Transverse colon (tissue), 4 donors: Measurements from ENCODE around the gene TOR1B. TPM values are rescaled to one million over a fixed set of nuclear protein-coding genes. Genes with fewer than 3 reads are reported as not detected.
"Not testable (repeated sequence)": the region's sequence is repeated elsewhere in the genome, so short reads cannot be mapped to it uniquely, and the experiment has no call there.

ENCODE experiments used
- DNase-seq: peaks from one replicate; pipeline ENCODE4 v3.0.0-alpha.2; 2019
- H3K27ac ChIP-seq, 4 donors: fragments of 200-600 bp; sonication (generic); 2 replicates each; pipeline ENCODE4 v1.5.1; 2016 to 2018; ENCODE audit warnings: inconsistent platforms in 4 of 4
- H3K27me3 ChIP-seq: fragments of 200-600 bp; sonication (generic); 2 replicates; pipeline ENCODE4 v1.5.1; 2017; ENCODE audit warnings: inconsistent platforms
- H3K36me3 ChIP-seq, 4 donors: fragments of 200-600 bp; sonication (generic); 2 replicates each; pipeline ENCODE4 v1.5.1; 2017 to 2019; ENCODE audit warnings: inconsistent platforms in 4 of 4
- H3K4me1 ChIP-seq, 4 donors: fragments of 200-600 bp; sonication (generic); 2 replicates each; pipeline ENCODE4 v1.5.1; 2017 to 2020; ENCODE audit warnings: inconsistent platforms in 4 of 4
- H3K4me3 ChIP-seq, 4 donors: fragments of 200-600 bp; sonication (generic); 1 replicate in 1 of 4; 2 replicates in 3 of 4; pipeline versions ENCODE4 v1.5.1 to v1.6.1; 2017 to 2019; ENCODE audit warnings: inconsistent platforms in 4 of 4
- H3K9me3 ChIP-seq, 2 donors: fragments of 200-600 bp; sonication (generic); 2 replicates each; pipeline ENCODE4 v1.5.1; 2017 to 2019; ENCODE audit warnings: inconsistent platforms in 2 of 2
- CTCF ChIP-seq, 5 experiments: fragments of 200-600 bp in 3 of 5; fragments of 450-650 bp in 2 of 5; sonication (generic) in 3 of 5; IDR thresholded peaks; 1 replicate in 2 of 5; 2 replicates in 3 of 5; pipeline ENCODE4 v1.5.1; 2016 to 2017; ENCODE audit warnings: antibody characterized with exemption in 5 of 5, inconsistent platforms in 3 of 5, mild to moderate bottlenecking in 2 of 5, moderate library complexity in 1 of 5
- EP300 ChIP-seq: sonication (generic); formaldehyde crosslinking; IDR thresholded peaks from one replicate; pipeline ENCODE4 v1.6.1; 2017; ENCODE audit warnings: antibody characterized with exemption, low read depth
- POLR2A ChIP-seq: fragments of 450-650 bp; IDR thresholded peaks from one replicate; pipeline ENCODE4 v1.6.1; 2016; ENCODE audit warnings: antibody characterized with exemption, mild to moderate bottlenecking, moderate library complexity
- POLR2AphosphoS5 ChIP-seq, 3 donors: sonication (generic); formaldehyde crosslinking; IDR thresholded peaks; one replicate each; pipeline ENCODE4 v1.6.1; 2016; ENCODE audit warnings: antibody characterized with exemption in 3 of 3
- WGBS, 2 donors: methylation state at CpG; one replicate each; pipeline ENCODE4 v1.1.5; 2018; ENCODE audit warnings: low coverage in 1 of 2; 5-methylcytosine and 5-hydroxymethylcytosine counted together
- in situ Hi-C, 4 donors: fragments of 200-750 bp; cut with MboI; loops; one replicate each; pipeline versions ENCODE4 v1.15.0 to v1.15.1; 2017; ENCODE audit warnings: low sequenced_read_pairs in 3 of 4, low pct_ligation_motif_present in 1 of 4, low pct_unique_long_range_greater_than_20kb in 1 of 4
- intact Hi-C: fragments of 100-400 bp; cut with DNase I; formaldehyde crosslinking; loops from one replicate; pipeline ENCODE4 v1.15.1; 2023; ENCODE audit warnings: low total_unique reads
- total RNA-seq, 4 donors: library from RNA; depleted of rRNA; stranded (reverse); fragments of >200 nt; gene quantifications; one replicate each; pipeline ENCODE4 v1.1.0, GENCODE V29; 2016

The TOR1B gene
- total RNA-seq, 4 donors from 2014 or later, result 49.0 to 105 (median 62.7) TPM

GRCh38 chr9:129774791-129775447 is 28.1 kb upstream of the TOR1B start:
- no peaks in the 10 kb centered on the region for H3K36me3 ChIP-seq
- intact Hi-C loops (no loop called here), in situ Hi-C loops (loop anchor here in 2 of 4 donors (25.0 kb wide), 1 partner anchor 638 kb away; no protein-coding TSS in a partner anchor)
- no peak overlapping the region for H3K4me3 ChIP-seq
- H3K27me3 ChIP-seq, result no peaks in the 10 kb centered on the region
- WGBS, 2 donors, result 66% methylated on average over 18 of the region's 20 CpGs; no CpG with 5 or more reads in 1 of the 2 donors
- no peaks in the 10 kb centered on the region for H3K9me3 ChIP-seq
- no peak for TF ChIP-seq POLR2AphosphoS5 (IDR thresholded peaks at IDR 0.05)
- TF ChIP-seq POLR2A, result no peak
- TF ChIP-seq CTCF (IDR thresholded peaks at IDR 0.05), result no peak
- TF ChIP-seq EP300, result no peak
- peaks cover 6 to 15% (median 11%) of the 10 kb centered on the region in 4 donors for H3K4me1 ChIP-seq
- DNase-seq, result no peak
- no peak overlapping the region for H3K27ac ChIP-seq

DNA sequence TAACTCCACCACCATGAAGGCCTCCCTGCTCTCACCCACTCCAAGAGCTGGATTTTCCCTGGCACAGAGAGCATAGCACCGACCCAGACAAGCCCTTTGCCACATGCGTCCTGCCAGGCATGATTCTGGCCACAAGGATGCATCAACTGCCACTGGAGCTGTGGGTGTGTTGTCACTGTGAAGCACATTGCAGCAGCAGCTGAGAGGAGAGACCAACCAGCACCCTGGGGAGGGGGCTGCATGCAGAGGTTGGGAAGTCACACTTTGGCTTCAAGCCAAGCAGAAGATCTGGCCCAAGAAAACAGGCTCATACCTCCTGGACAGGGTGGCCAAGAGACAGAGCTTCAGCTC is 27.6 kb upstream of the TOR1B start:
- Histone ChIP-seq H3K36me3 (no peaks in the 10 kb centered on the region), H3K27ac (no peak overlapping the region), H3K9me3 (no peaks in the 10 kb centered on the region), H3K27me3 (no peaks in the 10 kb centered on the region), H3K4me3 (no peak overlapping the region), H3K4me1 (peaks cover 6 to 15% (median 11%) of the 10 kb centered on the region in 4 donors)
- no peak for DNase-seq
- in situ Hi-C loops (loop anchor here in 2 of 4 donors (25.0 kb wide), 1 partner anchor 638 kb away; no protein-coding TSS in a partner anchor), intact Hi-C loops (no loop called here)
- WGBS, 2 donors, result 60% methylated on average over 2 of the region's 2 CpGs
- no peak for TF ChIP-seq POLR2A
- TF ChIP-seq CTCF (IDR thresholded peaks at IDR 0.05), result no peak
- TF ChIP-seq POLR2AphosphoS5 (IDR thresholded peaks at IDR 0.05), result no peak
- no peak for TF ChIP-seq EP300

- Histone ChIP-seq H3K4me1 (peaks cover 6 to 15% (median 11%) of the 10 kb centered on the region in 4 donors), H3K27ac (peak overlapping the region in 2 of 4 donors; percentile 65 to 75)
- H3K36me3 ChIP-seq, intact Hi-C loops, DNase-seq, H3K9me3 ChIP-seq, H3K27me3 ChIP-seq, H3K4me3 ChIP-seq: not testable (repeated sequence)
- WGBS, 2 donors, result 91 to 92% methylated on average over 4 of the region's 4 CpGs
- in situ Hi-C loops, result loop anchor here in 2 of 4 donors (25.0 kb wide), 1 partner anchor 639 kb away; no protein-coding TSS in a partner anchor
Measured at GRCh38 chr9:129776096-129776495, 26.9 kb upstream of the TOR1B start.

GRCh38 chr9:129776566-129776937 is 26.4 kb upstream of the TOR1B start:
- in situ Hi-C loops (loop anchor here in 2 of 4 donors (25.0 kb wide), 1 partner anchor 639 kb away; no protein-coding TSS in a partner anchor), intact Hi-C loops (no loop called here)
- no peak for DNase-seq
- TF ChIP-seq CTCF (IDR thresholded peaks at IDR 0.05), result no peak
- TF ChIP-seq POLR2A, result no peak
- TF ChIP-seq POLR2AphosphoS5 (IDR thresholded peaks at IDR 0.05), result no peak
- TF ChIP-seq EP300, result no peak
- peak overlapping the region; percentile 65 to 75 (median 72) for H3K27ac ChIP-seq
- H3K9me3 ChIP-seq, result no peaks in the 10 kb centered on the region
- no peak overlapping the region for H3K4me3 ChIP-seq
- H3K4me1 ChIP-seq, result peaks cover 6 to 15% (median 11%) of the 10 kb centered on the region in 4 donors
- WGBS, 2 donors, result 72 to 100% methylated on average over 1 to 7 of the region's 8 CpGs
- no peaks in the 10 kb centered on the region for H3K36me3 ChIP-seq
- H3K27me3 ChIP-seq, result no peaks in the 10 kb centered on the region
